Glomerular endothelial cell (primary cell): ENCODE data around the gene RHOF. TPM values are rescaled to one million over a fixed set of nuclear protein-coding genes. Genes with fewer than 3 reads are reported as not detected.

ENCODE experiments used
- DNase-seq: peaks from one replicate; pipeline ENCODE4 v3.0.0-alpha.2; 2011; ENCODE audit warnings: low read depth, low spot score; ENCODE audit errors: extremely low read depth
- total RNA-seq: library from RNA; depleted of rRNA; stranded (reverse); fragments of >200 nt; gene quantifications from 2 replicates; pipeline ENCODE4 v1.2.3, GENCODE V29; 2015

RHOF gene
- total RNA-seq, 1 donor from 2014 or later, result 26.1 TPM

DNA sequence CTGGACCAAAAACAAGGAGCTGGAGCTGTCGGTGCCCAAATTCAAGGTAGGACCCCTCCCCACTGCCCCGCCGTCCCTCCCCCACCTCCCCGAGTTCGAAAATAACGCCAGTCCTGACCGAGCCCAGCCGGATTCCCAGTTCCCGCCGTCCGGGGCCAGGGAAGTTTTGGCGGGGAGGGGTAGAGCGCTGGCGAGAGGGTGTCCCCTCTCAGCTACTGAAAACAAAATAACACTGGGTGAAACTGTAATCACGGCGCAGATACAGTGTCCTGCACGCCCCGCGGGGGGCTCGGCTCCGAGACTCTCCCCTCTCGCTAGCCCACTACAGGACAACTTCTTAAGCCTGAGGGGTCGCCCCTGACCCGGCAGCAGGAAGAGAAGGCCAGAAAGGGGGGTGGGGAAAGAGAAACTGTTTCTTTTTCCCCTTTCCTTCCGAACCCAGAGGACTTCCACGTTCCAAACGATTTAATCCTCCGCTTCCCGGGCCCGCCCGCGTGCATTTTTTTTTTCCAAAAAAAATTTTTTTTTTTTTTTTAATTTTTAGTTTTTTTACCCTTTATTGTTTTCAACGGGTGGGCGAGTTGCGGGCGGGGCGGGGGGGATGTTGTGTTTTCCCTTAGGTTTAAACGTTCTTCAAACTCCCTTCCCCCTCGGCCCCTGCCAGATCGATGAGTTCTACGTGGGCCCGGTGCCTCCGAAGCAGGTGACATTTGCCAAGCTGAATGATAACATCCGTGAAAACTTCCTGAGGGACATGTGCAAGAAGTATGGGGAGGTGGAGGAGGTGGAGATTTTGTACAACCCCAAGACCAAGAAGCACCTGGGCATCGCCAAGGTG lies 11.9 kb upstream of the RHOF start:
- DNase-seq, result no peak

DNA sequence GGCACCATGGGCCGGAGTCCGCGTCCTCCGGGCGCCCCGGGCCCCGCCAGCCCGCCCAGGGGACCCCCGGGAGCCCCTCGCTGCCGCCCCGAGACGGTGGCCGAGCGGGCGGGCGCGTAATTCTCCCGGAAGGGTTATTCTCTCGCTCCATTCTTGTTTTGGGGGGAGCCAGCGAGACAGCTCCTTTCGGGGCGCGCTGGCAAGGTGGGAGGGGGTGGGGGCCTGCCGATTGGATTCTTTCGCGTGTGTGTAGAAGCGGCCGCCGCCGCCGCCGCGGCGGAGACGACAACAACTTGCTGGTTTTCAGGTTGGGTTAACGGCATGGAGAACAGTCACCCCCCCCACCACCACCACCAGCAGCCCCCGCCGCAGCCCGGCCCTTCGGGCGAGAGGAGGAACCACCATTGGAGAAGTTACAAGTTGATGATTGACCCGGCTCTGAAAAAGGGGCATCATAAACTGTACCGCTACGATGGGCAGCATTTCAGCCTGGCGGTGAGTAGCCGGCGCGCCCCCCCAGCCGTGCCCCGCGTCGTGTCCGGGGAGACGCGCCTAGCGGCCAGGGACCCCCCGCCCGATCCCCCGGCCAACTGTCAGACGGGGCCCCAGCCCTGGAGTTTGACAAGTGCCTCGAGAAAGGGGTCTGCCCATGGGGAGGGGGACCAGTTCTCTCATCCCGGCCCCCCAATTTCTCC lies 11.1 kb upstream of the RHOF start:
- DNase-seq, result no peak

DNA sequence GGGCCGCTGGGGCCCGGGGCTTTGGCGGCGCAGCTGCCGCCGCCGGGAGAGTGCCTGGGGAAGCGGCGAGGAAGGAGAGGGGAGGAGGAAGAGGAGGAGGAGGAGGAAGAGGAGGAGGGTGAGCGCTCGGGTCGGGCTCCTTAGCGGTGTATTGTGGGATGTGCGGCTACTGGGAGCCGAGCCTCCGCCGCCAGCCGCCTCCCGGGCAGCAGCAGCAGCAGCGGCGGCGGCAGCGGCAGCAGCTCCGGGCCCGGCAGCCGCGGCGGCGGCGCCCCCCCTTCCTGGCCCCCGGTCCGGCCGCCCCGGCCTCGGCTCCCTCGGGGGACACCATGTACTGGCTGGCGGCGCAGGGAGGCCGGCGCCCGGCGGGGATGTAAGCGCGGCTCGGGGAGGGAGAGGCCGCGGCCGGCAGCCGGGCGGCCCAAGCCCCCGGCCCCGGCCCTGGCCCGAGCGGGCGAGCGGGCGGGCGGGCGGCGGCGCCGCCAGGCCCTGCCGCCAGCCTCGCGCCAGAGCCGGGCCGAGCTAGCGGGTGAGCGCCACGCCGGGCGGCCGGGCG lies 10.5 kb upstream of the RHOF start, which contains the start of gene SETD1B:
TSS of gene SETD1B (plus strand) at position 149 of the 556 bp plus-strand sequence. CDS start 729 bp downstream, outside the sequence.
- no peak for DNase-seq

DNA sequence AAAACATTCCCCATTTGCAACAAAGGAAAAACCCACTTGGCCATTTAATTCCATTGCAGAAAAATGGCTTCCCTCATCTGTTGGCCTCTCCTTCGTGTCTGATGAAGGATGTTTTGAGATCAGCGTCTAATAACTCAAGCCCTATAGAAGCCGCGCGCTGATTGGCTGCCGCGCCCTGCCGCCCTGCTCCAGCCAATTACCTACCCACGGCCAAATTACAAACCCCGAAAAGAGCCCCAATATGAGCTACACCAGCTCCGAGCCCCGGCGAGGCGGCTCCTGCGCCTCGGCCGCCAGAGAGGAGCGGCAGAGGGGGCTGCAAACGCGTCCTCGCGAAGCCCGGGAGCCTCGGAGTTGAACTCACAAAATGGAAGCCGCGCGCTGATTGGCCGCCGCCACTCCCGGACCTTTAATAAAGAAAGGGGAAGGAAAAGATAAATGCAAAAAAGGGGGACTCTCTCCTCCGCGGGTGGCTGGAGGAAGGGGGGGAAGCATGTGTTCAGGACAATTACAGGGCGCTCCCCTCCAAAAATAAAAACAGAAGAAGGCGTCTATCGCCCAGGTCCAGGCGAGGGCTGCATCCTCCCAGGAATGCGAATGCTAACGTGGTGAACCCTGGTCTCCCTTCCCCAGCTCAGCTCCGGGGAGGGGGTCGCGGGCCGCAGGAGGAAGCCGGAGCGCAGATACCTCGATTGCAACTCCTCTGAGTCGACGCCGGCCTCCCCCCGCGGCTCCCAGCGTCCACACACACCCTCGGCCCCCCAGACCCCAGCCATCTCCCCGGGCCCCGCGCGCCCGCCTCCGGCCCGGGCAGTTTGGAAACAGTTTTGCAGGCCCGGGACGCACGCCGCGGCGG lies 9.6 kb upstream of the RHOF start:
- peak; percentile 73 for DNase-seq

DNA sequence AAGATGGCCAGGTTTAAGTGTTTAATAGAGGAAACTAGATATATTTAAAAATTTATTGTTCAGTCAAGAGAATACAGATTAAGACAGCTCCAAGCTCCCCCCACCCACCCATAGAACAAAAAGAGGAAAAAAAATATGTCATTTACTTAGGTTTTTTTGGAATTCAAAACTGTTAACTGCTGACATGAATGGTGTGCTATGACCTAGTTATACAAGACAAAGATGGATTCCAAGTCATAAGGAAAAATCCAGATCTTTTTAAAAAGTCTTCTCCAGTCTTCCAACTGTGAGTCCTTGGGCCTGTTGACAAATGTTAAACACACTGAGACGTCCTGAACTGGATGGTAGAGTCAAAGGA lies 9.0 kb upstream of the RHOF start:
- no peak for DNase-seq

DNA sequence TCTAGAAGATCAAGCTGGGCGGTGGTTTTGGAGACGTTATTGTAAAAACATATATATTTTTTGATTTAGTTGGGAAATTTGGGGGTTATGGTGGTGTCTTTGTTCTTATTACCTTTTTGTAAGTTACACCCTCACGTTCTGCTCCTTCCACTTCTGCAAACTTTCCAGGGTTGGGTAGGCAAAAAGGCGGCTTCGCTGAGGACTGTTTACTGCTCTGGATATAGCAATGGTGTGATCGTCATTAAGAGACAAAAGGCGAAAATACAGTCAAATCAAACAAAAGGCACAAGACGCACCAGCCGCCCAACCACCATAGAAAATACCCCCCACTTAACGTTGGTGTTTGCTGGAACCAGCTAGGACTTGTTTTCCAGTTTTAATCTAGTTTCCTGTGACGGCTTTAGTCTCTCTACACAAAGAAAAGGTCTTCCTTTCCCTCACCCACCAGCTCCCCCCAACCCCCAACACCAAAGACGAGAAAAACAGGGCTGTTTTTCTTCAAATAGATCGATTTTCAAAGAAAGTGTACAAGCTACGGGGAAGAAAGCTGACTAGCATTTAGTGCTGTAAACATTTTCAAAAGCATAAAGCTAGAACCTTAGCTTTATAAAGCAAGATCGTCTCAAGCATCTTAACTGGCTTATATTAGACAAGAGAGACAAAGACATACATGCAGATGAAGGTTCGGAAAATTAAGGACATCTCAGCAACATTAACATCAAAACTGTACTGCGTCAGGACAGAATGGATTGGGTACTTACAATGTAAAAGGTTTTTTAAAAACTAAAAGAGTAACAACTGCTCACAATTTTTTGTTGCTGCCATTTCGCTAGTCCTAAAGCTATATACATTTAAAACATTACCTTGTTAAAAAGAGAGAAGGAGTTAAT lies 8.4 kb upstream of the RHOF start:
- DNase-seq, result no peak

DNA sequence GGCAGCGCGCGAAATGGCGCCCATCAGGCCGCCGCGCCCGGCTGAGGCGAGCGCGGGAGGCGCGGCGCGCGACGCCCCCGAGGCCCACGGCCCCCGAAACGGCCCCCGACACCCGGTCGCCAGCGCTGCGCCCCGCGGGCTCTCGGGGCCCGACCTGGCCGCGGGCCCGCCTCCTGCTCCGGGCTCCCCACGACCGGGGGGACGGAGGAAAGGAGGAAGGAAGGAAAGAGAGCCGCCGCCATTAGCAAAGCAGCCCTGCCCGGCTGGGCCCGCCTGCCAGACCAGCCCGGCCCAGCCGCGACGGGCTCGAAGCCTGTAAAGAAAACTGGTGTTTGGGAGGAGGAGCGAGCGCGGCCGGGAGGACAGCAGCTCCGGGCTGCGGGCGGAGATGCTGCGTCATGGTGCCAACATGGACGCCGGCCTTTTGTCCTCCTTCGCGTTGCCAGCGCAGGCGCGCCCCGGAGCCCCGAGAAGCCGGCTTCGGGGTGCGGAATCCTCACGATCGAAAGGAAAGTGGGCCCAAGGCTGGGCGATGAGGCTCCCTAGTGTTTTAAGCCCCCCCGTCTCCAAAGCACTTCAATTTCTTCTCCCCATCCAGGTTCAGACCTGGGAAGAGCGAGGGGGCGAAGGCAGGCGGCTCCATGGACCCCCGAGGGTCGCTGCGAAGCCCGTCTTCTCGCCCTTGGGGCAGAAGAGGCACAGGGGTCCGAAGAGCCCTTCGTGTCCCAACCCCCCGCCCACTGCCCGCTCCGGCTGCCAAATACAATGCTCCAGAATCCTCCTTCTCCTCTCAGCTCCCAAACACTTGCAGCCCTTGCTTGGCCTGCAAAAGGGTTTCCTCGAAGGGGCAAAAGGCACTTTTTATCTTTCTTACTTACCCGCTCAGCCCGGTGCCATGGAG lies 7.5 kb upstream of the RHOF start:
- DNase-seq, result no peak

DNA sequence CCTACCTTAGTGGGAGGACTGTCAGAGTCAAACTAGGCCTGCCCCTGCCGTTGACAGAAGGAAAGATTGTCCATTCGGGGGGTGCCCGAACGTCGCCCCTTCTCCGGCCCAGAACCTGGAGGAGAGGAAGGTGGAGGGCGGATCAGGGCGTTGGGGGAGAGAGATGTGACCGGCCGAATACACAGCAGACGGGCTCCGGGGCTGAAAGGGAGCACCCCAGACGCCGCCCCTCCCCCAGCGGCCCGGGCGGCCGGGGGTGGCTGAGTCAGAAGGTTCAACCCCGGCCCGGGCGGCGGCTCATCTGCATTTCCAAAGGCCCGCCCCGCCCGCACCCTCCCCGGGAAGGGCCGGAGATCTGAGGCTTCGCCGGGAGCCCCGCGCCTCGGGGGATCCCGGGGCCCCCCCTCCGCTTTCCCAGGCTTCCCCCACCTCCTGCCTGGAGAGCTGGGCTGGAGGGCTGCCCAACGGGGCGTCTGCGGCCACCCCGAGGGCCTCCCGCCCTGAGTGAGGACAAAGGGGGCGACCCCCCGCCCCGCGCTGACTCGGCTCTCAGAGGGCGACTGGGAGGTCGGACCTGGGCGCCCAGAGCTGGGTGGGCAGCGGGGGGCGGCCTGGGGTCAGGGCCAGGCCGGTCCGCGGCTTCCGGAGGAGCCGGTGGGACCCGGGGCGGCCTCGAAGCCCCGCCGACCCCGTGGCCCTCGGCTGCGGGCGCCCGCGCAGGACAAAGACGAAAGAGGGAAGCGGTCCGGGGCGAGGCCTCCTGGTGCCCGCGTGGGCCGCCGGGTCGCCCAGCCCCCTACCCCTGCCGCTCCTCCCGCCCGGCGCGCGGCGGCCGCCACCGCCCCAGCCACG lies 6.6 kb upstream of the RHOF start:
- DNase-seq, result no peak

DNA sequence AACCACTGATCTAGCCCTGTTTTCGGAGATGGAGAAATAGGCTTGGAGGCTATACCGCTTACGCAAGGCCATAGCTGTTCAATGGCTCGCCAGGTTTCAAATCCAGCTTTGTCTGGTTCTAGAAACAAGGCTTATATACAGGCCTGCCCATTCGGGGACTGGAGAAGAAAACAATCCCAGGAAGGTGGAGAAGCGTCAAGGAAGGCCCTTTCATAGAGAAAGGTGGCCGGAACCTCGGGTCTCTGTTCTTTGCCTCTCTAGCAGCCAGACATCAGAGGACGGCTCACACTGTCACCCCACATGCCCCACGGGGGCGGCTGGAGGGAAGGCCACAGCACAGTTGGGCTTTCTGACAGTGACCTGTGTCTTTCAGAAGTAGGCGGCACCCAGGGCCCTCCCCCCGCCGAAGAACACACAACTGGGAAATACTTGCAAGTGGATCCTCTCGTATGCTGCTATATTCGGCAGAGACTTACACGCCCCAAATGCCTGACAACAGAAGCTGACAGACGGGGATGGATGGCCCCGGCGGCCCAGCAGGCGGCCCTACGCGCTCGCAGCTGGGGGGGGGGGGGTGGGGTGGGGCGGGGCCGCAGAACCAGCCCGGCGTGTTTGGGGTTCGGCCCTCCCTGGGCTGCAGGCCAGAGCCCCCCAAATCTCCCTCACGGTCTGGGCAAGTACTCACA lies 5.8 kb upstream of the RHOF start:
- no peak for DNase-seq

DNA sequence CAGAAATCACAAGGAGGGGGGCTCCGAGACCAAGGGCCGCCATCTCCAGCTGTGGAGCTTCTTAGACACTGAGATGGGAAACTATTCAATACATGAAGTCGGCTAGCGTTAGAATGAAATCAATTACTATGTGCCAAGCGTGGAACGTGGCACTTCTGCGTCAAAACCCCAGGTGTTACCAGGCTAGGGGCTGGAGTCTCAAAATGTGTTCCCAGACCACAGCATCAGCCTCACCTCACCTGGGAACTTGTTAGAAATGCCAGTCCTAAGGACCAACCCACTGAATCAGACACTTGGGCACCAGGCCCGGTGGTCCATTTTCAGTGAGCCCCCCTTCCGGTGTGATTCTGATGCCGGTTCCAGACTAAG lies 5.3 kb upstream of the RHOF start:
- no peak for DNase-seq

DNA sequence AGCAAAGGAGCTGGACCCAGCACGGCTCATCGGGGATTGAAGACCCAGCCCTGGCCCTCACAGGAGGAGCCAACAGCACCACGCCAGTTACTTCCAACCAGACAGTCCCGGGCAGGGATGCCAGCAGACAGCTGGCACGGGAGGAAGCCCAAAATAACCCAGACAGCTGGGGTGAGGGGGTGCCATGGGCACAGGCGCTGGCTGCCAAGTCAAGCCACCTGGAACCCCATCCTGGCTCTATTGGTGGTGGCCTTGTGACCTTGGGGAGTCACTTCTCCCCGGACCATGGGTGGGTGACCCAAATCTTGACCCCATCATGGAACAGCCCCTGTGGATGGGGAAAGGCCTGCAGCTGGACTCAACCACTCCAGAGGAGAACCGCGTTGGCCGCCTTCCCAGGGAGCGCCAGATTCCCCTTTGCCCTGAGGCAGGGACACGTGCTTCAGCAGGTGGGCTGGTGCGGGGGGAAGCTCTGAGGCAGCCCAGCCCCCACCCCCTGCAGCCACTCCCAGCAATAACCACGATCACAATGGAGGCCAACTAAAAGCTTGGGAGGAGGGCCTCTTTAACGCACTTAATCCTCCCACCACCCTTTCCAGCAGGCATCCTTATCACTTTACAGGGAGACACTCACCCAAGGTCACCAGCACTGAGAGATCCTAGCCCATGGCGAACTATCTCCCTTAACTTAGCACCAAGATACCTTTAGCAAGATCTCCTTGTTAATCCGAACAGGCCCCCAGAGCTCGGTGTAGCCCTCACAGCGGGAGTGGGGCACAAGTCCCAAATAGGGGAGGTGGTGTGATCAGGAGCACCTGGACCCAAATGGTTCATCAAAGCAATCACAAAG lies 4.7 kb upstream of the RHOF start:
- DNase-seq, result no peak

DNA sequence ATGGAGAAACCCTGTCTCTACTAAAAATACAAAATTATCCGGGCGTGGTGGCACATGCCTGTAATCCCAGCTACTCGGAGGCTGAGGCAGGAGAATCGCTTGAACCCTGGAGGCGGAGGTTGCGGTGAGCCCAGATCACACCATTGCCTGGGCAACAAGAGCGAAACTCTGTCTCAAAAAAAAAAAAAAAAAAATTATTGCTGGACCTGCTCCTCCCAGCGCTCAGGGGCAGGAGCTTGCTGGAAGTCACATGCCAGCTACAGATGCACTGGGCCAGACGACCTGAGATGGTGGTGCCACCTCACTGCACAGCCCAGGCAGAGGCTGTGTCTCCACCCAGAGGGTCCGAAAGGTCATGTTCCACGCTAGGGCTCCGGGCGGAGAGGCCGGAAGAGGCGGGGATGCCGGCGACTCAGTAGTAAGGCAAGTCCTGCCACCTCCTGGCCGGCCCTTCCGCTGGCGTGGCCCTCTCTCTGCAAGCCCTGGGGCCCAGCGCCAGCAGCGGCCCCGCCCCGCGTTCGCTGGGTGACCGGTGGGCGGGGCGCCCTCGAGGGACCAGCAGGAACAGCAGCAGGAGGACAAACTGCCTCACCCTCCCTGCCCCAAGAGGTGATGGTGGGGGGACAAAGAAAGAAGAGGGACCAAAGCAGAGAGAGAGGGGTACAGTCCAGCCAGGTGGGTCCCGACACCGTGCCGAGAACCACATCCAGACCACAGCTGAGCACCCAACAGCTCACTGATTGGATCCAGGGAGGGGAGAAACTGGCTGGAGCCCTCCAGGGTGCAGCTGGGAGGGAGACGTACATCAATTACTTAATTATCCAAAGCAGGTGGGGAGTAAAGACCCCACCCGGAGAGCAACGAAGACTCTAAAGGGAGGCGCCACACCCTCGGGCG lies 3.6 kb upstream of the RHOF start:
- DNase-seq, result no peak

DNA sequence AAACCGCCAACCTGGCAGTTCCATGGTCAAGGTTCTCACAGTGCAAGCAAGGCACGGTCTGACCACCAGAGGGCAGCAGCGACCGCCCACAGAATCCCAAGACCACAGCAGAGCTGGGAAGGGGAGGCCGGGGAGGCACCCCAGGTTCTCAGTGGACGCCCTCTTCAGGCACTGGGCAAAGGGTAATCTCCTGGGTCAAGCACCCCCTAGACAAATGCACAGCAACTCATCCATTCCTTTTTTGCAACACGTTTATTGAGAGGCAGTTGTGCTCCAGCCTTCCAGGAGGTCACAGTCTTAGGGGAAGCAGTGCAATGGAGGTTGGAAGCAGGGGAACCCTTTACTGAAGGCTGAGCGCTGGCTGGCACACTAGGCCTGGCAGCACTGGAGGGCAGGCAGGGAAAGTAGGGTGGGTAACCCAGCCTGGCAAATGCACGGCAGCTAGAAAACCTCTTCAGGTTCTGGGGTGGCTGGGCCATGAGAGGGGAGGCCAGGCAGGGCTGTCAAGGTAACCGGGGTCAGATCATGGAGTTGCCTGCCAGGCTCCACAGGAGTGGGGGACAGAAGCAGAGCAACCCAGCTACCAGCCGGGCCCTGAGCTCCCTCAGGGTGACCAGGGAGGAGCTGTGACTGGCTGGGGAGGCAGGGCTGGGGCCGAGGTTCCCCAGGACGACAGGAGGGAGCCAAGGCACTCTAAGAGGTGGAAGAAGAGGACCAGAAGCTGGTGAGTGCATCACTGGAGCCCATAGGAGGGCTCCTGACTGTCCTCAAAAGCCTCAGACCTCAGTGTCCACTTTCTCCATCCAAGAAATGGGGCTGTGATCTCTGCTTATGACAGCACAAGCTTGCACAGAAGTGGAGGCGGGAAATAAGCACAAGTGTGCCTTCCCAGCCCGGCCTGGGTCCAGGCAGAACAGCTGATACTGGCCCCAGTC lies 1.8 kb upstream of the RHOF start:
- DNase-seq, result no peak

DNA sequence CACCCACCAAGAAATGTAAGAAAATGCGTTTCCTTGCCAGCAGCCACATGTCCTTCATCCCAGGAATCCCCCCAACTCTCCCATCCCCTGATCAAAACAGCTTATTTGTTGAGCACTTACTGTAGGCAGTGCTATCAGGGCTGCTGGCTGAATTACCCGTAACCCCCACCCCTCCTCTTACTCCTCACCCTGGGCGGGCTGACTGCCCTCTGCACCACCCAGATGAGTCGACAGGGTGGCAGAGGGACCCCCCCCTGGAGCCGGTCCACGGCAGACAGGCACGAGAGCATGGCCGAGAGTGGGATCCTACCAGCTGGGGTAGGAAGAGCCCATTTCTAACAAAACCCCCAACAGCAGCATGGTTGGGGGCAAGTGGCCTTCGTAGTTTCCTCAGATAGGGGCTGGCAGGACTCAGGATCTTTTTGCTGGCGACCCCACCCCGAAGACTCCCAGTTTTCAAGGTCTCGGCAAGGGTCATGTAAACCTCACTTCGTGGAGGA lies 1.1 kb upstream of the RHOF start:
- DNase-seq, result no peak
